LoVo (cell line): ENCODE results near the gene RPL36.

Source experiments
- DNase-seq: peaks from one replicate; pipeline ENCODE4 v3.0.0-alpha.2; 2016; ENCODE audit warnings: low spot score

Gene RPL36

GRCh38 chr19:5690125-5690954, at the start of gene RPL36:
Gene RPL36 (plus strand): TSS chr19:5690295. CDS start chr19:5690508, 213 bp downstream.
- DNase-seq: peak; percentile 97

- no peak for DNase-seq
Measured at GRCh38 chr19:5641171-5641570, 48.9 kb upstream of the RPL36 start.

GRCh38 chr19:5642204-5642603, 47.9 kb upstream of the RPL36 start:
- no peak for DNase-seq

GRCh38 chr19:5643060-5643459, 47.0 kb upstream of the RPL36 start:
- DNase-seq: no peak

GRCh38 chr19:5644037-5644436, 46.1 kb upstream of the RPL36 start:
- DNase-seq: no peak

- no peak for DNase-seq
Measured at GRCh38 chr19:5645409-5645808, 44.7 kb upstream of the RPL36 start.

GRCh38 chr19:5646703-5647102, 43.4 kb upstream of the RPL36 start:
- no peak for DNase-seq

GRCh38 chr19:5648464-5648863, 41.6 kb upstream of the RPL36 start:
- no peak for DNase-seq

- DNase-seq: no peak
Measured at GRCh38 chr19:5651361-5651760, 38.7 kb upstream of the RPL36 start.

- DNase-seq: no peak
Measured at GRCh38 chr19:5652261-5652660, 37.8 kb upstream of the RPL36 start.

- DNase-seq: no peak
Measured at GRCh38 chr19:5654931-5655330, 35.2 kb upstream of the RPL36 start.

- DNase-seq: no peak
Measured at GRCh38 chr19:5655412-5655811, 34.7 kb upstream of the RPL36 start.

- DNase-seq: no peak
Measured at GRCh38 chr19:5661483-5661882, 28.6 kb upstream of the RPL36 start.

GRCh38 chr19:5663904-5664303, 26.2 kb upstream of the RPL36 start:
- no peak for DNase-seq

- no peak for DNase-seq
Measured at GRCh38 chr19:5664515-5664914, 25.6 kb upstream of the RPL36 start.

GRCh38 chr19:5665781-5666513, 24.1 kb upstream of the RPL36 start:
- no peak for DNase-seq

GRCh38 chr19:5666921-5667610, 23.0 kb upstream of the RPL36 start:
- DNase-seq: no peak

- DNase-seq: no peak
Measured at GRCh38 chr19:5667751-5668271, 22.3 kb upstream of the RPL36 start.

GRCh38 chr19:5669212-5669611, 20.9 kb upstream of the RPL36 start:
- no peak for DNase-seq

GRCh38 chr19:5671600-5671999, 18.5 kb upstream of the RPL36 start:
- DNase-seq: no peak

GRCh38 chr19:5672708-5673459, 17.2 kb upstream of the RPL36 start:
- no peak for DNase-seq

GRCh38 chr19:5673752-5674151, 16.3 kb upstream of the RPL36 start:
- DNase-seq: no peak
